Stomach (tissue), 4 donors: ENCODE results near the gene NEDD4L.

Source experiments
- CTCF ChIP-seq, 7 experiments: fragments of 450-650 bp in 4 of 7; fragments of 200-600 bp in 3 of 7; sonication (generic) in 3 of 7; IDR thresholded peaks; one replicate each; pipeline ENCODE4 v1.5.1; 2016 to 2019; ENCODE audit warnings: antibody characterized with exemption in 7 of 7, control low read depth in 2 of 7, mild to moderate bottlenecking in 1 of 7
- POLR2A ChIP-seq, 4 donors: fragments of 450-650 bp; IDR thresholded peaks; one replicate each; pipeline ENCODE4 v1.6.1; 2016; ENCODE audit warnings: antibody characterized with exemption in 4 of 4, control low read depth in 2 of 4, mild to moderate bottlenecking in 1 of 4, moderate library complexity in 1 of 4

- TF ChIP-seq CTCF (IDR thresholded peaks at IDR 0.05), result no peak
- no peak for TF ChIP-seq POLR2A (IDR thresholded peaks at IDR 0.05)
Observed at GRCh38 chr18:58348517-58348916, 304.5 kb downstream of the NEDD4L start.
